Measurements from ENCODE around the gene KCNG2. TPM values are rescaled to one million over a fixed set of nuclear protein-coding genes. Genes with fewer than 3 reads are reported as not detected.

Gene KCNG2
- total and polyA plus RNA-seq, 9 of the 15 experiments (the other 6 are each of a cell fraction or from before 2014, with no cell fraction given): not detected

DNA sequence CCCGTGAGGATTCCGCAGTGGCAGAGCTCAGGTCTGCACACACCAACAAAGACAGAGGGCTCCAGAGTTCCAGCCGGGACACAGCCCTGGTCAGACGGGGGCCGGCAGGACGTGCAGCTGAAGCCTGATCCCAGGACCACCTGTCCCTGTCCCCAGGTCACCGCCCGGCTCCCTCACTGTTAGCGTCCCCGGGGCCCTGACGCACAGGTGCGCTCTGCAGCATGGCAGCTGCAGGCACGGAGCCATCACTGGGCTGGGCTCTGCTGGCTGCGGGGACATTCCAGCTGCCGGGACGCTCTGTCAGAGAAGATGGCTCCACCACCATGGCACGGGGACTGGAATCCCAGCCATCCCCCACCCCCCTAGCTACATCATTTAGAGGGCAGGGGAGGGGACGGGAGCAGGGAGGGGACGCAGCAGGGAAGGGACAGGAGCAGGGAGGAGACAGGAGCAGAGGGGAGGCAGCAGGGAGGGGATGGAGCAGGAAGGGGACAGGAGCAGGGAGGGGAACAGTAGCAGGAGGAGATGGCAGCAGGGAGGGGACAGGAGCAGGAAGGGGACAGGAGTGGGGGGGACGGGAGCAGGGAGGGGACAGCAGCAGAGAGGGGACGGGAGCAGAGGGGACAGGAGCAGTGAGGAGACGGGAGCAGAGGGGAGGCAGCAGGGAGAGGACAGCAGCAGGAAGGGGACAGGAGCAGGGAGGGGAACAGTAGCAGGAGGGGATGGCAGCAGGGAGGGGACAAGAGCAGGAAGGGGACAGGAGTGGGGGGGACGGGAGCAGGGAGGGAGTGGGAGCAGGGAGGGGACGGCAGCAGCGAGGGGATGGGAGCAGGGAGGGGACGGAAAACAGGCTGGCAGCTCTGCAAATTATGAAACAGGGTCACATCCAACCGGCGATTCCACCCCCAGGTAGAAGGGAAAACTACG is 113.9 kb downstream of the KCNG2 start (continued):
- TF ChIP-seq, protein P1, sequence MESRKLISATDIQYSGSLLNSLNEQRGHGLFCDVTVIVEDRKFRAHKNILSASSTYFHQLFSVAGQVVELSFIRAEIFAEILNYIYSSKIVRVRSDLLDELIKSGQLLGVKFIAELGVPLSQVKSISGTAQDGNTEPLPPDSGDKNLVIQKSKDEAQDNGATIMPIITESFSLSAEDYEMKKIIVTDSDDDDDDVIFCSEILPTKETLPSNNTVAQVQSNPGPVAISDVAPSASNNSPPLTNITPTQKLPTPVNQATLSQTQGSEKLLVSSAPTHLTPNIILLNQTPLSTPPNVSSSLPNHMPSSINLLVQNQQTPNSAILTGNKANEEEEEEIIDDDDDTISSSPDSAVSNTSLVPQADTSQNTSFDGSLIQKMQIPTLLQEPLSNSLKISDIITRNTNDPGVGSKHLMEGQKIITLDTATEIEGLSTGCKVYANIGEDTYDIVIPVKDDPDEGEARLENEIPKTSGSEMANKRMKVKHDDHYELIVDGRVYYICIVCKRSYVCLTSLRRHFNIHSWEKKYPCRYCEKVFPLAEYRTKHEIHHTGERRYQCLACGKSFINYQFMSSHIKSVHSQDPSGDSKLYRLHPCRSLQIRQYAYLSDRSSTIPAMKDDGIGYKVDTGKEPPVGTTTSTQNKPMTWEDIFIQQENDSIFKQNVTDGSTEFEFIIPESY (CRISPR knock-in tag; IDR thresholded peaks at IDR 0.05): no peak
- TF ChIP-seq MED1 (CRISPR knock-in tag; IDR thresholded peaks at IDR 0.05; ENCODE audit: borderline replicate concordance): no peak
- no peak for TF ChIP-seq NFATC3 (IDR thresholded peaks at IDR 0.05)
- TF ChIP-seq PRPF4 (IDR thresholded peaks at IDR 0.05; ENCODE audit: insufficient read depth, low read depth, low read length, poor library complexity, severe bottlenecking): no peak

DNA sequence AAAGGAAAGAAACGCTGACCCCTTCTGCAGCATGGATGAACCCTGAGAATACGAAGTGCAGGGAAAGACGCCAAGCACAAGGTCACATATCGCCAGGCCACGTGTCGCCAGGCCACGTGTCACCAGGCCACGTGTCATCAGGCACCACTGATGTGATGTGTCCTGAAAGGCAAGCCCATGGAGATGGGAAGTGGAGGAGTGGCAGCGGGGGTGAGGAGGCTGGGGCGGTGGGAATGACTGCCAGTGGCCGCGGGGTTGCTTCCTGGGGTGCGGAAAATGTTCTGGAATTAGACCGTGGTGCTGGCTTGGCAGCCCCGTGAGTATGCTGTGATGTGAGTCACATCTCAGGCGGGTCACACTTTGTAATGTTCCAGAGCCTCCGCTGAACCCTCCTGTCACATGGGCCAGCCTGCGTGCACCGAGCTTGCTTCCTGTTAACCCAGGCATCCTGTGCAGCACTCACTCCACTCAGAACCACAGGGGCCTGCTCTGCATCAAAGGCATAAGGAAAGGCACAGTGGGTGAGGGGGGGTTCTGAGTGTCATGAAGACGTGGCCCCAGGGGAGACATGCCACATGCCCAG is 114.8 kb downstream of the KCNG2 start:
- H3K4me1 ChIP-seq (replicated peaks in 1 of 2; ENCODE audit: control insufficient read depth in 2 of 2, insufficient read depth in 2 of 2, low read length in 2 of 2): no peaks in the 10 kb centered on the region; a peak in 1 of 5 replicates
- DNase-seq (ENCODE audit: extremely low read depth in 1 of 4, low spot score in 3 of 4) (no peak), FAIRE-seq (no peak), ATAC-seq (no peak)
- H3K79me2 ChIP-seq (ENCODE audit: control insufficient read depth, insufficient read depth, low read length): no peaks in the 10 kb centered on the region
- WGBS (ENCODE audit: insufficient coverage, low coverage, missing lambda C conversion rate): 68% methylated on average over 10 of the region's 20 CpGs
- no TSS peak for BruUV-seq (replicated peaks)
- H3K36me3 ChIP-seq (ENCODE audit: control insufficient read depth, insufficient read depth, low read length): no peaks in the 10 kb centered on the region
- H3K9me1 ChIP-seq (ENCODE audit: control insufficient read depth, insufficient read depth, low read length): no peaks in the 10 kb centered on the region
- intact Hi-C loops (cut with micrococcal nuclease): no loop called here
- no peaks in the 10 kb centered on the region for H3K27me3 ChIP-seq (ENCODE audit: control insufficient read depth in 2 of 2, insufficient read depth in 2 of 2, low read length in 2 of 2)
- ChIA-PET POLR2A (no interaction called here), CTCF (ENCODE audit: low intra/inter-chr PET ratio) (no interaction called here)
- H4K20me1 ChIP-seq (replicated peaks; ENCODE audit: control insufficient read depth, insufficient read depth, low read length): no peaks in the 10 kb centered on the region
- no peak overlapping the region for H3K4me2 ChIP-seq (ENCODE audit: insufficient read depth, low read length)
- no peak overlapping the region for H3K27ac ChIP-seq (ENCODE audit: extremely low read depth, low read depth, low read length)
- no peak overlapping the region for H3K4me3 ChIP-seq
- H3K9ac ChIP-seq (ENCODE audit: insufficient read depth in 1 of 2, low read depth in 2 of 2, low read length in 2 of 2): no peak overlapping the region
- H2AFZ ChIP-seq (ENCODE audit: low read depth, low read length): no peak overlapping the region
- in situ Hi-C loops (cut with MboI): no loop called here
- H3K9me3 ChIP-seq (replicated peaks; ENCODE audit: control insufficient read depth, insufficient read depth, low read depth, low read length): 0 out of 2 replicates have a peak, but pooled peaks cover 1% of the 10 kb centered on the region
- TF ChIP-seq HNRNPL (IDR thresholded peaks at IDR 0.05; ENCODE audit: low read depth, low read length): no peak
- no peak for TF ChIP-seq SMC3 (conservative IDR thresholded peaks at IDR 0.05; ENCODE audit: insufficient read depth, low read depth, low read length)
- no peak for TF ChIP-seq CTBP1 (IDR thresholded peaks at IDR 0.05; ENCODE audit: borderline replicate concordance)
- TF ChIP-seq MAFG (tag; conservative IDR thresholded peaks at IDR 0.05): no peak
- TF ChIP-seq ZNF444 (CRISPR knock-in tag; IDR thresholded peaks at IDR 0.05): no peak
- TF ChIP-seq PHB (CRISPR knock-in tag; IDR thresholded peaks at IDR 0.05): no peak
- TF ChIP-seq NFIX (CRISPR knock-in tag; IDR thresholded peaks at IDR 0.05; ENCODE audit: low read depth): no peak
- TF ChIP-seq CEBPG (CRISPR knock-in tag; IDR thresholded peaks at IDR 0.05): no peak
- TF ChIP-seq CEBPG (tag; conservative IDR thresholded peaks at IDR 0.05 in 1 of 2, IDR thresholded peaks at IDR 0.05 in 1 of 2): no peak
- no peak for TF ChIP-seq BDP1 (IDR thresholded peaks at IDR 0.05; ENCODE audit: insufficient read depth, insufficient read length)
- TF ChIP-seq GMEB1 (CRISPR knock-in tag; IDR thresholded peaks at IDR 0.05): no peak

All from K562 (cell line).